IMR-90 (cell line): Measurements from ENCODE around the gene HSD11B1L. TPM values are rescaled to one million over a fixed set of nuclear protein-coding genes. Genes with fewer than 3 reads are reported as not detected.
A peak's percentile ranks its signal among the peaks of the same experiment; 100 is the strongest.

Experiments used
- ATAC-seq: fragments of 200-7000 bp; cut with Tn5 transposase; 2 replicates; pipeline ENCODE4 v1.9.1; 2020; ENCODE audit warnings: low read depth, mild to moderate bottlenecking, moderate library complexity
- BruUV-seq: library from RNA; stranded (reverse); fragments of 400-500 nt; replicated peaks from 2 replicates; lab custom pipeline; 2021; lab: Mats Ljungman, UMichigan
- CTCF ChIA-PET: fragments of 300-600 bp; formaldehyde crosslinking; extraction: SDS; loops from one replicate; lab custom pipeline; 2021; ENCODE audit warnings: antibody characterized with exemption; lab: Yijun Ruan, JAX
- POLR2A ChIA-PET: fragments of 300-600 bp; sonication (Branson Sonifier 250); formaldehyde crosslinking; loops from one replicate; lab custom pipeline; 2022; ENCODE audit warnings: antibody characterized with exemption; ENCODE audit not compliant: unreplicated experiment; lab: Charles Lee
- DNase-seq: peaks from one replicate; pipeline ENCODE4 v3.0.0; 2013
- H2AFZ ChIP-seq: replicated peaks from 2 replicates; pipeline ENCODE3; 2013; ENCODE audit warnings: low read length, mild to moderate bottlenecking; ENCODE audit not compliant: poor library complexity
- H2AK5ac ChIP-seq: 2 replicates; pipeline ENCODE4 v1.6.1; 2013; ENCODE audit warnings: low read depth, low read length, inconsistent platforms
- H2AK9ac ChIP-seq: replicated peaks from 2 replicates; pipeline ENCODE3; 2013; ENCODE audit warnings: mild to moderate bottlenecking, low read depth, low read length, moderate library complexity; ENCODE audit not compliant: poor library complexity
- H2BK120ac ChIP-seq: 2 replicates; pipeline ENCODE4 v1.6.1; 2013; ENCODE audit warnings: low read depth, low read length, inconsistent platforms
- H2BK15ac ChIP-seq: 3 replicates; pipeline ENCODE4 v1.6.1; 2013; ENCODE audit warnings: low read depth, low read length, inconsistent platforms
- H2BK20ac ChIP-seq: 2 replicates; pipeline ENCODE4 v1.6.1; 2013; ENCODE audit warnings: low read depth, mild to moderate bottlenecking, inconsistent platforms, low read length, moderate library complexity
- H2BK5ac ChIP-seq: 2 replicates; pipeline ENCODE4 v1.6.1; 2013; ENCODE audit warnings: mild to moderate bottlenecking, low read depth, low read length, inconsistent platforms; ENCODE audit not compliant: poor library complexity, severe bottlenecking
- H3K14ac ChIP-seq: replicated peaks from 2 replicates; pipeline ENCODE4 v1.6.1; 2013; ENCODE audit warnings: low read depth, low read length, inconsistent platforms
- H3K18ac ChIP-seq: 2 replicates; pipeline ENCODE4 v1.6.1; 2013; ENCODE audit warnings: low read depth, low read length, control low read depth
- H3K23ac ChIP-seq: 2 replicates; pipeline ENCODE4 v1.6.1; 2013; ENCODE audit warnings: low read depth, low read length, inconsistent platforms
- H3K27ac ChIP-seq: 2 replicates; pipeline ENCODE4 v1.5.1; 2013; ENCODE audit warnings: mild to moderate bottlenecking, control low read depth, low read length; ENCODE audit not compliant: insufficient read depth
- H3K27me3 ChIP-seq: 2 replicates; pipeline ENCODE4 v1.6.1; 2013; ENCODE audit warnings: low read length; ENCODE audit not compliant: control insufficient read depth, insufficient read depth
- H3K36me3 ChIP-seq: 2 replicates; pipeline ENCODE4 v1.6.1; 2013; ENCODE audit warnings: low read length, mixed read lengths; ENCODE audit not compliant: control insufficient read depth, insufficient read depth
- H3K4ac ChIP-seq: 2 replicates; pipeline ENCODE4 v1.6.1; 2013; ENCODE audit warnings: low read depth, low read length, inconsistent platforms
- H3K4me1 ChIP-seq: 2 replicates; pipeline ENCODE4 v1.6.1; 2013; ENCODE audit warnings: low read length, mixed read lengths; ENCODE audit not compliant: control insufficient read depth, insufficient read depth
- H3K4me2 ChIP-seq: 2 replicates; pipeline ENCODE4 v1.6.1; 2013; ENCODE audit warnings: low read depth, mild to moderate bottlenecking, control low read depth, low read length, moderate library complexity
- H3K4me3 ChIP-seq: 2 replicates; pipeline ENCODE4 v1.5.1; 2013; ENCODE audit warnings: low read depth, mild to moderate bottlenecking, control low read depth, low read length, moderate library complexity; ENCODE audit not compliant: insufficient read depth
- H3K56ac ChIP-seq: 2 replicates; pipeline ENCODE4 v1.6.1; 2013; ENCODE audit warnings: low read length, inconsistent platforms; ENCODE audit not compliant: insufficient read depth; ENCODE audit errors: extremely low read depth
- H3K79me1 ChIP-seq, 2 experiments: 2 replicates each; pipeline ENCODE4 v1.6.1; 2013; ENCODE audit warnings: low read length in 2 of 2, inconsistent platforms in 1 of 2, low read depth in 1 of 2
- H3K9ac ChIP-seq: 2 replicates; pipeline ENCODE4 v1.6.1; 2013; ENCODE audit warnings: low read depth, low read length, control low read depth
- H3K9me1 ChIP-seq: 2 replicates; pipeline ENCODE4 v1.6.1; 2013; ENCODE audit warnings: low read length, inconsistent platforms; ENCODE audit not compliant: insufficient read depth
- H3K9me3 ChIP-seq: 2 replicates; pipeline ENCODE4 v1.6.1; 2013; ENCODE audit warnings: low read length; ENCODE audit not compliant: control insufficient read depth, insufficient read depth
- H4K20me1 ChIP-seq: 2 replicates; pipeline ENCODE4 v1.6.1; 2013; ENCODE audit warnings: low read length, inconsistent platforms; ENCODE audit not compliant: insufficient read depth
- H4K5ac ChIP-seq: 2 replicates; pipeline ENCODE4 v1.6.1; 2013; ENCODE audit warnings: mild to moderate bottlenecking, low read depth, low read length, control low read depth
- H4K8ac ChIP-seq, 2 experiments: 2 replicates each; pipeline ENCODE4 v1.6.1; 2013; ENCODE audit warnings: low read depth in 2 of 2, low read length in 2 of 2, control low read depth in 1 of 2, inconsistent platforms in 1 of 2
- H4K91ac ChIP-seq: 2 replicates; pipeline ENCODE4 v1.6.1; 2013; ENCODE audit warnings: low read depth, low read length, inconsistent platforms; ENCODE audit not compliant: insufficient read depth
- CEBPB ChIP-seq: IDR thresholded peaks from 2 replicates; pipeline ENCODE4 v1.6.1; 2012; ENCODE audit warnings: low read depth, low read length, improper control_type of control experiment
- CHD1 ChIP-seq: IDR thresholded peaks from 2 replicates; pipeline ENCODE4 v1.6.1; 2012; ENCODE audit warnings: low read depth, low read length, improper control_type of control experiment
- MAFK ChIP-seq: IDR thresholded peaks from 2 replicates; pipeline ENCODE4 v1.6.1; 2012; ENCODE audit warnings: low read depth, low read length, improper control_type of control experiment
- MAZ ChIP-seq: IDR thresholded peaks from 2 replicates; pipeline ENCODE4 v1.6.1; 2012; ENCODE audit warnings: low read depth, mild to moderate bottlenecking, low read length, improper control_type of control experiment, moderate library complexity, borderline replicate concordance
- NFE2L2 ChIP-seq: fragments of 150-350 bp; IDR thresholded peaks from 2 replicates; pipeline ENCODE4 v1.6.1; 2016; ENCODE audit warnings: low read depth, mild to moderate bottlenecking, low read length
- RAD21 ChIP-seq: IDR thresholded peaks from 2 replicates; pipeline ENCODE4 v1.6.1; 2012; ENCODE audit warnings: low read length, improper control_type of control experiment
- RCOR1 ChIP-seq: IDR thresholded peaks from 2 replicates; pipeline ENCODE4 v1.6.1; 2012; ENCODE audit warnings: mild to moderate bottlenecking, low read length, improper control_type of control experiment; ENCODE audit not compliant: insufficient replicate concordance
- RFX5 ChIP-seq: IDR thresholded peaks from 2 replicates; pipeline ENCODE4 v1.8.0; 2012; ENCODE audit warnings: low read depth, mild to moderate bottlenecking, low read length, moderate library complexity
- SMC3 ChIP-seq: fragments of 150-350 bp; IDR thresholded peaks from 2 replicates; pipeline ENCODE4 v1.6.1; 2016; ENCODE audit warnings: low read depth, mild to moderate bottlenecking, antibody characterized with exemption, low read length, moderate library complexity
- USF2 ChIP-seq: fragments of 150-350 bp; IDR thresholded peaks from 2 replicates; pipeline ENCODE4 v1.6.1; 2017; ENCODE audit warnings: mild to moderate bottlenecking, antibody characterized with exemption, low read length, low read depth
- WGBS, 2 experiments: methylation state at CpG; one replicate each; pipeline versions ENCODE4 v1.1.5 to v1.1.7; 2013; ENCODE audit warnings: missing lambda C conversion rate in 2 of 2; ENCODE audit not compliant: insufficient read length in 1 of 2; ENCODE audit errors: extremely low coverage in 2 of 2; 5-methylcytosine and 5-hydroxymethylcytosine counted together
- dilution Hi-C: fragments of 300-500 bp; cut with HindIII; formaldehyde crosslinking; loops from one replicate; pipeline ENCODE4 v1.14.3; 2018; ENCODE audit warnings: low sequenced_read_pairs; ENCODE audit not compliant: unreplicated experiment
- in situ Hi-C: fragments of 300-500 bp; cut with MboI; formaldehyde crosslinking; loops from 3 replicates; pipeline ENCODE4 v1.14.3; 2019; ENCODE audit warnings: low sequenced_read_pairs, inconsistent platforms, mixed read lengths
- intact Hi-C: fragments of 100-400 bp; cut with micrococcal nuclease; formaldehyde crosslinking; loops from 2 replicates; pipeline ENCODE4 v1.10.0; 2022
- polyA plus RNA-seq, 3 experiments: library from polyadenylated mRNA; depleted of rRNA; stranded (reverse); fragments of >200 nt; gene quantifications; 2 replicates each; pipeline ENCODE4 v1.2.3, GENCODE V29; 2012; ENCODE audit warnings: low replicate concordance in 1 of 3
- total RNA-seq: library from RNA; depleted of rRNA; stranded (reverse); fragments of >200 nt; gene quantifications from 2 replicates; pipeline ENCODE4 v1.2.3, GENCODE V29; 2012
- TF ChIP-seq, protein P1 (sequence below): conservative IDR thresholded peaks from 2 replicates; pipeline ENCODE4 v1.5.1; 2012; ENCODE audit warnings: mild to moderate bottlenecking, low read depth, low read length, improper control_type of control experiment

The HSD11B1L gene
- total and polyA plus RNA-seq, 2 of the 4 experiments (the other 2 are of a cell fraction): 2.2 to 7.2 TPM

GRCh38 chr19:5631567-5632240 lies 49.1 kb upstream of the HSD11B1L start:
- ATAC-seq (0 out of 2 replicates have a peak, but pooled peaks have one; percentile 7), DNase-seq (no peak)
- Histone ChIP-seq H2BK20ac (no peak overlapping the region), H3K56ac (no peak overlapping the region), H3K9ac (no peak overlapping the region), H3K14ac (no peak overlapping the region), H2BK15ac (no peak overlapping the region), H4K8ac (no peak overlapping the region), H2BK120ac (no peak overlapping the region), H3K4ac (no peak overlapping the region), H2BK5ac (peak overlapping the region; percentile 20), H3K4me1 (peaks cover 16% of the 10 kb centered on the region), H3K27ac (peak overlapping the region; percentile 2; the same call in 1 of the 2 replicates), H2AK9ac (no peak overlapping the region), H3K4me2 (peak overlapping the region; percentile 31; the same call in 1 of the 2 replicates), H3K9me1 (peaks cover 12% of the 10 kb centered on the region), H2AFZ (no peak overlapping the region), H3K9me3 (no peaks in the 10 kb centered on the region), H2AK5ac (no peak overlapping the region), H3K18ac (no peak overlapping the region), H3K23ac (no peak overlapping the region), H3K4me3 (no peak overlapping the region), H3K36me3 (peaks cover 26% of the 10 kb centered on the region), H4K20me1 (peaks cover 92% of the 10 kb centered on the region), H3K79me1 (peaks cover 6 to 76% of the 10 kb centered on the region in 2 experiments; a peak in 3 of 4 replicates), H4K5ac (no peak overlapping the region), H3K27me3 (no peaks in the 10 kb centered on the region), H4K91ac (no peak overlapping the region)
- in situ Hi-C loops: no loop called here
- no CpG with 5 or more reads among the region's 9 CpGs for WGBS, 2 experiments
- BruUV-seq: no TSS peak
- TF ChIP-seq RFX5 (no peak), RCOR1 (no peak), RAD21 (no peak), CHD1 (no peak), CEBPB (peak; percentile 39; the same call in 1 of the 2 replicates), MAZ (no peak), SMC3 (no peak), USF2 (no peak), MAFK (peak; percentile 96), NFE2L2 (no peak)
- TF ChIP-seq, protein P1, sequence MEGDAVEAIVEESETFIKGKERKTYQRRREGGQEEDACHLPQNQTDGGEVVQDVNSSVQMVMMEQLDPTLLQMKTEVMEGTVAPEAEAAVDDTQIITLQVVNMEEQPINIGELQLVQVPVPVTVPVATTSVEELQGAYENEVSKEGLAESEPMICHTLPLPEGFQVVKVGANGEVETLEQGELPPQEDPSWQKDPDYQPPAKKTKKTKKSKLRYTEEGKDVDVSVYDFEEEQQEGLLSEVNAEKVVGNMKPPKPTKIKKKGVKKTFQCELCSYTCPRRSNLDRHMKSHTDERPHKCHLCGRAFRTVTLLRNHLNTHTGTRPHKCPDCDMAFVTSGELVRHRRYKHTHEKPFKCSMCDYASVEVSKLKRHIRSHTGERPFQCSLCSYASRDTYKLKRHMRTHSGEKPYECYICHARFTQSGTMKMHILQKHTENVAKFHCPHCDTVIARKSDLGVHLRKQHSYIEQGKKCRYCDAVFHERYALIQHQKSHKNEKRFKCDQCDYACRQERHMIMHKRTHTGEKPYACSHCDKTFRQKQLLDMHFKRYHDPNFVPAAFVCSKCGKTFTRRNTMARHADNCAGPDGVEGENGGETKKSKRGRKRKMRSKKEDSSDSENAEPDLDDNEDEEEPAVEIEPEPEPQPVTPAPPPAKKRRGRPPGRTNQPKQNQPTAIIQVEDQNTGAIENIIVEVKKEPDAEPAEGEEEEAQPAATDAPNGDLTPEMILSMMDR: no peak
- ChIA-PET POLR2A (no interaction called here), CTCF (no interaction called here)
- dilution Hi-C loops: no loop called here
- intact Hi-C loops: no loop called here
